Activated CD8-positive, alpha-beta memory T cell treated with anti-CD3 and anti-CD28 coated beads, Interleukin-2, amount 10 ng/mL, durations not matched to agents 7 days and 5 days (primary cell): Measurements from ENCODE around the gene ANKRD37. TPM values are rescaled to one million over a fixed set of nuclear protein-coding genes. Genes with fewer than 3 reads are reported as not detected.

ENCODE experiments used
- ATAC-seq: fragments of 150-1000 bp; cut with Tn5 transposase; one replicate; pipeline ENCODE4 v1.10.0; 2021; ENCODE audit warnings: moderate library complexity
- CTCF ChIA-PET: fragments of 350-600 bp; sonication (Branson Sonifier 250); formaldehyde crosslinking; loops from one replicate; lab custom pipeline; 2021; ENCODE audit warnings: antibody characterized with exemption; lab: Charles Lee
- DNase-seq: peaks from one replicate; pipeline ENCODE4 v3.0.0-alpha.2; 2020
- H3K27ac Mint-ChIP-seq: one replicate; pipeline ENCODE4 v1.8.0; 2021; ENCODE audit warnings: mild to moderate bottlenecking, mixed read lengths
- H3K27me3 Mint-ChIP-seq: one replicate; pipeline ENCODE4 v1.8.0; 2021; ENCODE audit warnings: mixed read lengths
- H3K36me3 Mint-ChIP-seq: one replicate; pipeline ENCODE4 v1.8.0; 2021; ENCODE audit warnings: mild to moderate bottlenecking, mixed read lengths
- H3K4me1 Mint-ChIP-seq: one replicate; pipeline ENCODE4 v1.8.0; 2021; ENCODE audit warnings: mixed read lengths
- H3K4me3 Mint-ChIP-seq: one replicate; pipeline ENCODE4 v1.8.0; 2021; ENCODE audit warnings: mild to moderate bottlenecking, moderate library complexity, mixed read lengths
- H3K9me3 Mint-ChIP-seq: one replicate; pipeline ENCODE4 v1.8.0; 2022; ENCODE audit warnings: low read depth, mixed read lengths
- total RNA-seq, 2 experiments: library from RNA; stranded (reverse); gene quantifications; one replicate each; pipeline ENCODE4 v1.2.3, GENCODE V29; 2021

Gene ANKRD37
- total RNA-seq, 2 experiments from 2014 or later: 11.8 to 12.5 TPM

DNA sequence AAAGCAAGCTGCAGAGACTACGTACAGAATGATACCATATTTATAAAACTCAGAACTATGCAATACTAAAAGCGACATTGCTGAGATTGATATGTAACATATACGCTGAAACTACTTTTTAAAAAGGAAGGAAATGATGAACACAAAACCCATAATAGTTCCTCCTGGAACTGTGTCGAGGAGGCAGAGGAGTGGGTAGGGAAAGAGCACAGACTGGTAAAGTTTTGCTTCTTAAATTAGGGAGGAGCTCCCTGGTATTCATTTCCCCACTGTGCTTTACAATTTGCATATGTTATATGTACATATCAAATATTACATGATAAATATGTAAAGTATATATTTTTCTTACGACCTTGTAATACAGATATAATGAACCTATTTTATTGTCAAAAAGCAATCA lies 15.2 kb downstream of the ANKRD37 start:
- H3K9me3 Mint-ChIP-seq: no peaks in the 10 kb centered on the region
- H3K27me3 Mint-ChIP-seq: no peaks in the 10 kb centered on the region
- DNase-seq (no peak), ATAC-seq (no peak)
- no peaks in the 10 kb centered on the region for H3K4me1 Mint-ChIP-seq
- no peak overlapping the region for H3K4me3 Mint-ChIP-seq
- no peak overlapping the region for H3K27ac Mint-ChIP-seq
- CTCF ChIA-PET: interaction anchor here (1.6 kb wide), 1 partner anchor 9 kb away, joined by 6 read pairs; no protein-coding TSS in a partner anchor
- peaks cover 32% of the 10 kb centered on the region for H3K36me3 Mint-ChIP-seq

DNA sequence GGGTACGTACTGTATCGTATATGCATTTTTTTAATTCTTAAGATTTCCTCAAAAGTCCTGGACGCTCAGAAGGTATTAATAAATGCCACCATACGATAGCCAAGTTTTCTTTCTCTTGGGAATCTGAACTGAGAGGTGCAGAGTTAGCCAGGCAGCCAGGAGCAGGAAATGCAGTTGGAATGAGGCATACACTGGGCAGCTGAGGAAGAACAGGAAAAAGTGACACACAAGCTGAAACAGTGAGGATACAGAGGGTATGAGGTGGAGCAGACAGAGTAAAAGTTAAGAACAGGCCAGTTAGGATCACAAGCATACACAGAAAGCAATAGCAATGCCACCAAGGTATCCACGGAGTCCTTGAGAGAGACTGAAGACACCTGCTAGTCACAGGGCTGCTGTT lies 15.8 kb downstream of the ANKRD37 start:
- no peak for DNase-seq
- CTCF ChIA-PET: interaction anchor here (1.6 kb wide), 1 partner anchor 9 kb away, joined by 6 read pairs; no protein-coding TSS in a partner anchor
- H3K4me1 Mint-ChIP-seq: no peaks in the 10 kb centered on the region
- ATAC-seq: no peak
- H3K27me3 Mint-ChIP-seq: no peaks in the 10 kb centered on the region
- no peaks in the 10 kb centered on the region for H3K9me3 Mint-ChIP-seq
- peaks cover 36% of the 10 kb centered on the region for H3K36me3 Mint-ChIP-seq
- no peak overlapping the region for H3K4me3 Mint-ChIP-seq
- H3K27ac Mint-ChIP-seq: no peak overlapping the region

DNA sequence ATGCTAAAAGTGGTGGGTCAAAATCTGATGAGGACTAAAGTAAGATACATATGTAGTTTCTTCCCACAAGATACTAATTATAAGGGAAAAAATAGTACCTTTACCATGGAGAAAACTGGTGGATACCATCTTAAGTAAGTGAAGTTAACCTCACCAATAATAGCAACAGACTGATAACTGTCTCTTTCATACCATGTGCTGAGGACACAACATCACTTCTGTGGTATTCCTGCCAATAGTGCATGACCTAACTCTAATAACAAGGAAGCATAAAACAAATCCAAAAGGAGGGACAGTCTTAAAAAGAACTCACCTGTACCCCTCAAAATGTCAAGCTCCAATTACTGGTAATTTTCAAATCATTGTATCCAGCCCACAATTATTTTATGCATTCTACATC lies 20.3 kb downstream of the ANKRD37 start:
- Mint-ChIP-seq H3K27ac (no peak overlapping the region), H3K36me3 (peaks cover 31% of the 10 kb centered on the region), H3K4me3 (no peak overlapping the region), H3K9me3 (no peaks in the 10 kb centered on the region), H3K4me1 (peaks cover 3% of the 10 kb centered on the region), H3K27me3 (no peaks in the 10 kb centered on the region)
- DNase-seq (no peak), ATAC-seq (no peak)
- CTCF ChIA-PET: no interaction called here

DNA sequence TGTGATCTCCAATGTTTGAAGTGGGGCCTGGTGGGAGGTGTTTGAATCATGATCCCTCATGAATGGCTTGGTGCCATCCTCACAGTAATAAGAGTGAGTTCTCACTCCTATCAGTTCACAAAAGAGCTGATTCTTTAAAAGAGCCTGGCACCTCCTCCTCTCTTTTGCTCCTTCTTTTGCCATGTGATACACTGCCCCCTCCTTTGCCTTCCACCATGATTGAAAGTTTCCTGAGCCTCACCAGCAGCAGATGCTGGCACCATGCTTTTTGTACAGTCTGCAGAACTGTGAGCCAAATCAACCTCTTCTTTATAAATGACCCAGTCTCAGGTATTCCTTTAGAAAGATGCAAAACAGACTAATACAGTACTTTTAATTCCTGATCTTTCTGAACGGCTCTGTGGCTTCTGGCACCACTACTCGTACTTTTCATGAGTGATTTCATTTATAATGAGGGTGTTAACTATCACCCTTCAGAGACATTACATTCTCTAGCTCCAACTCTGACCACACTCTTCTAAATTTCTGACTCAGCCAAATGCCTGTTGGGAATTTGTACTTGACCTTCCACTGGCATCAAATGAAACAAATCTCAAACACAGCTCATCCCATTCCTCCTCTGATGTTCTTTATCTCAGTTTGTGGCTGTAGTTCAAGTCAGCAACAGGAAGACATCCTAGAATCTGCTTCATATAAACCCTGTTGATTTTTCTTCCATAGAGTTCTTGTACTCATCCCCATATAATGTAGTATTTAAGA lies 24.9 kb downstream of the ANKRD37 start:
- no peak overlapping the region for H3K4me3 Mint-ChIP-seq
- DNase-seq: no peak
- ATAC-seq: no peak
- no peak overlapping the region for H3K27ac Mint-ChIP-seq
- H3K4me1 Mint-ChIP-seq: peaks cover 25% of the 10 kb centered on the region
- H3K27me3 Mint-ChIP-seq: no peaks in the 10 kb centered on the region
- CTCF ChIA-PET: interaction anchor here (2.5 kb wide), 1 partner anchor 24 kb away, joined by 8 read pairs; the partner anchor contains the start of genes ANKRD37 and LRP2BP
- H3K9me3 Mint-ChIP-seq: no peaks in the 10 kb centered on the region
- H3K36me3 Mint-ChIP-seq: peaks cover 24% of the 10 kb centered on the region

DNA sequence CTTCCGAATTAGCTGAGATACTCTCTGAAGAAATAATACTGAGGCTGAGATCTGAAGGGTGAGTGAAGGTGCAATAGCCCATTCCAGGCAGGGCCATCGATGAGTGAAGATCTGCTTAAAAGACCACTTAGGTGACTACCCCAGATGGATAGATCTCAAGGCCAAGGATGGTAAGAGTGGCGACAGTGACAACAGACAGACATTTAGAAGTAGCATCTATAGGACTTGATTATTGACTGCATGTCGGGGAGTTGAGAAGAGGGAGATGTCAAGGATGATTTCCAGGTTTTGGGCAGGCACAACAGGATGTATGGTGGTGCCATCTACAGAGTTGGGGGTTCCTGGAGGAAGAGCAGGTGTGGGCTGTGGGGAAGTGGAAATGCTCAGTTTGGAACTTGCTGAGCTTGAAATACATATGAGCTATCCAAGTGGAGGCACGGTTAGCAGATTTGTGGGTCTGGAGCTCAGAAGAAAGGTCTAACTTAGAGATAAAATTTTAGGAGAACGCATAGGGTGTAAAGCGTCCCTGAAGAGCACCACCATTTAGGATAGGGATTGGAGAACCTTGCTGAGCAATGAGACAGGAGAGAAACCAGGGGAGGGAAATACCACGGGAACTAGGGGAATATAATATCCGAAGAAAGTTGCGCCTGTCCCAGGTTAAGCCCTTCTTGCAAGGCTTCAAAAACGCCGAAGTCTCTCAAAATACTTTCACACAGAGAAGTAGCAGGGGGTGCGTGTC lies 28.4 kb downstream of the ANKRD37 start:
- no peak for ATAC-seq
- Mint-ChIP-seq H3K27ac (peak overlapping the region; percentile 97), H3K27me3 (peaks cover 4% of the 10 kb centered on the region), H3K4me3 (peak overlapping the region; percentile 83), H3K36me3 (peaks cover 13% of the 10 kb centered on the region), H3K4me1 (peaks cover 25% of the 10 kb centered on the region), H3K9me3 (no peaks in the 10 kb centered on the region)
- DNase-seq: no peak
- CTCF ChIA-PET: interaction anchor here (1.0 to 1.7 kb wide), 5 partner anchors 14 to 47 kb away, joined by 3 to 5 read pairs (median 3); partner anchors contain the start of genes ANKRD37 and CCDC110

DNA sequence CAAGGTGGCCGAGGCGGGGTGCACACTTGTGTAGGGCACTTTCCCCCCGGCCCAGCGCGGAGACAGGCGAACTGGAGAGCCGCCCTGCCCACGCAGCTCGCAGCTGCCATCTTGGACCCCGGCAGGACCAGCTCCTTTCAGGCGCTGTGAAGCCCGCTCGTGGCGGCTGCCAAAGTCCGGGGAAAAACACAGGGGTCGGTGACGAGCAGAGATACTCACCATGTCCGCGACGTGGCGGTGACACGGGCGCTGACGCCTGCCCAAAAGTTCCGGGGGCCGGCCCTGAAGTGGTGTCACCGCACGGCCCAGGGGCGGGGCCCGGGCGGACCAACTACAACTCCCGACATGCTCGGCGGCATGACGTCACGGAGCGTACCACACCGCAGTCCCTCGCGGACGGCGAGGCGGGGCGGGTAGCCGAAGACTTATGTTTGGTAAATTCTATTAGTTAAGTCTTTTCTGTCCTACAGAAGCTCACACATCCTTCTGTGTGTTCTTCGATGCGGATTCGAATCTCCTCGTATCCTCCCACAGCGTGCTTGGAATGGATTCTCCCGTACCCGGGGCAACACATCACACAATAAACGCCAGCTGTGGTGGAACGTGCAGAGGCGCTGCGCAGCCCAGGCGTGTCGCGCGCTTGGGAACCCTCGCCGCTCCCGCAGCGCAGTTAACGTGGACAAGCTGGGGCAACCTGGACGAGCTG lies 29.2 kb downstream of the ANKRD37 start, which contains the start of gene UFSP2:
UFSP2 (minus strand) TSS at position 318 of the 706 bp plus-strand sequence; CDS start at position 222, 96 bp downstream.
- peak; percentile 91 for ATAC-seq
- peak within 1 kb of the TSS; percentile 97 for H3K27ac Mint-ChIP-seq
- H3K36me3 Mint-ChIP-seq: peaks cover 13% of the 10 kb centered on the region
- H3K9me3 Mint-ChIP-seq: no peaks in the 10 kb centered on the region
- H3K4me3 Mint-ChIP-seq: peak within 1 kb of the TSS; percentile 83
- peaks cover 25% of the 10 kb centered on the region for H3K4me1 Mint-ChIP-seq
- peaks cover 4% of the 10 kb centered on the region for H3K27me3 Mint-ChIP-seq
- CTCF ChIA-PET: interaction anchor here (1.0 to 1.7 kb wide), 5 partner anchors 15 to 172 kb away, joined by 3 to 7 read pairs (median 3); partner anchors contain the start of genes ANKRD37 and CCDC110
- DNase-seq: peak; percentile 89

DNA sequence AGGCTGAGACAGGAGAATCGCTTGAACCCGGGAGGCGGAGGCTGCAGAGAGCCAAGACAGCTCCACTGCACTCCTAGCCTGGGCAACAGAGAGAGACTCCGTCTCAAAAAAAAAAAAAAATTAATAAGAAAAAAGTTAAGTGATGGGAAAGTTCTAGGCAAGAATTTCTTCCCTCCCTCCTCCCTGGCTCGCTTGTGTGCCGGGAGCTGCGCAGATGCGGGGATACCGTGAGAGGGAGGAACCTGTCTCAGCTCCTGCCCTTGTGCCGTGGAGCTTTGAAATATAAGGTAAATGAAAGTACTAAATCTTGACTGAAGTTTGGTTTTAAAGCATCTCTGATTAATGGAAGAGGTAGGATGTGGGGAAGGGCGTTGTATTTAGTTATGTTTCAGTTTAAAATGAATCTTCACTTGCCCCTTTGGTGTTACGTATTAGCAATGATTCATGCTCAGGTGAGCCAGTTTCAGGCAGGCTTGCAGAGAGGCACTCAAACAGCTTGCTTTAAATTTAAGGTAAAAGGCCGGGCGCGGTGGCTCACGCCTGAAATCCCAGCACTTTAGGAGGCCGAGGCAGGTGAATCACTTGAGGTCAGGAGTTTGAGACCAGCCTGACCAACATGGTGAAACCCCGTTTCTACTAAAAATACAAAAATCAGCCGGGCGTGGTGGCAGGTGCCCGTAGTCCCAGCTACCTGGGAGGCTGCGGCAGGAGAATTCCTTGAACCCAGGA lies 30.5 kb downstream of the ANKRD37 start:
- H3K27ac Mint-ChIP-seq: no peak overlapping the region
- CTCF ChIA-PET: interaction anchor here (1.7 kb wide), 2 partner anchors 45 to 171 kb away, joined by 5 to 7 read pairs; partner anchors contain the start of gene CCDC110
- peaks cover 8% of the 10 kb centered on the region for H3K27me3 Mint-ChIP-seq
- H3K4me1 Mint-ChIP-seq: peaks cover 22% of the 10 kb centered on the region
- H3K4me3 Mint-ChIP-seq: no peak overlapping the region
- H3K9me3 Mint-ChIP-seq: no peaks in the 10 kb centered on the region
- DNase-seq (no peak), ATAC-seq (no peak)
- H3K36me3 Mint-ChIP-seq: peaks cover 3% of the 10 kb centered on the region

DNA sequence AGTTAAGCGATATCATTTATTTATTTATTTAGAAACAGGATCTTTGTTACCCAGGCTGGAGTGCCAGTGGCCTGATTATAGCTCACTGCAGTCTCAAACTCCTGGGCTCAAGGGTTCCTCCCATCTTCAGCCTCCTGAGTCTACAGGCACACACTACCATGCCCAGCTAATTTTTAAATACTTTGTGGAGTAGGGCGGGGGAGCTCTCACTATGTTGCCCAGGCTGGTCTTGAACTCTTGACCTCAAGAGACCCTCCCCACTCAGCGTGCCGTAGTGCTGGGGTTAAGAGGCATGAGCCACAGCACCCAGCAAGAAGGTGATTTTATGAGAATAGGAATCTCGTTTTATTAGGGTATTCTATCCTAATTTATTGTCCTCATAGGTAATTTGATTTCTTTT lies 33.0 kb downstream of the ANKRD37 start:
- Mint-ChIP-seq H3K4me3 (no peak overlapping the region), H3K27me3 (peaks cover 8% of the 10 kb centered on the region), H3K36me3 (no peaks in the 10 kb centered on the region), H3K27ac (no peak overlapping the region), H3K4me1 (peaks cover 12% of the 10 kb centered on the region), H3K9me3 (no peaks in the 10 kb centered on the region)
- CTCF ChIA-PET: no interaction called here
- ATAC-seq (no peak), DNase-seq (no peak)

DNA sequence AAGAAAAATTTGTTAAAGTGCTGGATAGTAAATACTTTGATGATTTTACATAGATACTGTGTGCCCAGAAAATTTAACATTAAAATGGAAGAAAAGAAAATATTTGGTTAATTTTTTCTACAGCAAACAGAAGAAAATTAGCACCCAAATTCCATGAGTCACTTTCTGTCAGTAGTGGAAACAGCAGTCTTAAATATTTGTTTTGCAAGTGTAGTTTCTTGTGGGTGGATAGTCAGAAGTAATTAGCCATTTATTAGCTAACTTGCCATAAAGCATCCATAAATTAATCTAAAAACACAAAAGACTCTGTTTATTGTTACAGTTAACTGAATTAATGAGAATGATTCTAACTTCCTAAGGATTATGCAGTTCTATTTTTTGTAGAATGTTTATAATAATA lies 38.8 kb downstream of the ANKRD37 start:
- CTCF ChIA-PET: no interaction called here
- Mint-ChIP-seq H3K9me3 (no peaks in the 10 kb centered on the region), H3K27me3 (peaks cover 11% of the 10 kb centered on the region), H3K27ac (no peak overlapping the region), H3K36me3 (no peaks in the 10 kb centered on the region), H3K4me1 (no peaks in the 10 kb centered on the region), H3K4me3 (no peak overlapping the region)
- ATAC-seq (no peak), DNase-seq (no peak)

DNA sequence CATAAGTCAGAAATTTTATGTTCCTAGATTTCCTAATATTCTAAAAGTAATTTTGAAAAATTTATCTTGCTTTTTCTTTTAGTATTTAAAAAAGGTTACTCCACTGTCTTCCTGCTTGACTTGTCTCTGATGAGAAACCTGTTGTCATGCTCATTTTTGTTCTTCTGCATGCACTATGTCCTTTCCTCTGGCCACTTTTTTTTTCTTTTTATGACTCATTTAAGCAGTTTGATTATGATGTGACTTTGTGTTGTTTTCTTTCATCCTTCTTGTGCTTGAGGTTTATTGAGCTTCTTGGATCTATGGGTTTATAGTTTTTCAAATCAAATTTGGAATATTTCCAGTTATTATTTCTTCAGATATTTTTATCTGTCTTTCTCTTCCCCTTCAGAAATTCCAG lies 41.2 kb downstream of the ANKRD37 start:
- Mint-ChIP-seq H3K27ac (no peak overlapping the region), H3K4me1 (no peaks in the 10 kb centered on the region), H3K27me3 (peaks cover 10% of the 10 kb centered on the region), H3K36me3 (no peaks in the 10 kb centered on the region), H3K4me3 (no peak overlapping the region), H3K9me3 (no peaks in the 10 kb centered on the region)
- CTCF ChIA-PET: no interaction called here
- ATAC-seq (peak; percentile 36), DNase-seq (no peak)

DNA sequence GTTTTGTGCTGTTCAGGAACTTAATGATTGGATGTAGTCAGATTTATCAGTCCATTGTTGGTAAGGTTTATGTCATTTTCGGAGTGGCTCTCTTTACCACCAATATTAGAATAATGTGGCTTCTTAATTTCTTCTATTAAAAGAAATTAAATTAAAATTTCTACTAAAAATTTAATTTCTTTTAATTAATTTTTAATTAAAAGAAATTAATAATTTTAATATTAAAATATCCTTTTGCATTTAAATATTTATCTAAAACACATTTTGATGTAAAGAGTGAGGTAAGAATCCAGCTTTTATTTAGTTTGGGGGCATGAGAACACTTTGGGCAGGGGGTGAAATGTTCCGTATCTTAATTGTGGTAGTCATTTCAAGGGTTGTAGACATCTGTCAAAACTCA lies 44.8 kb downstream of the ANKRD37 start:
- Mint-ChIP-seq H3K4me1 (no peaks in the 10 kb centered on the region), H3K36me3 (no peaks in the 10 kb centered on the region), H3K27me3 (peaks cover 8% of the 10 kb centered on the region), H3K27ac (no peak overlapping the region), H3K4me3 (no peak overlapping the region), H3K9me3 (no peaks in the 10 kb centered on the region)
- ATAC-seq (no peak), DNase-seq (no peak)
- CTCF ChIA-PET: no interaction called here

DNA sequence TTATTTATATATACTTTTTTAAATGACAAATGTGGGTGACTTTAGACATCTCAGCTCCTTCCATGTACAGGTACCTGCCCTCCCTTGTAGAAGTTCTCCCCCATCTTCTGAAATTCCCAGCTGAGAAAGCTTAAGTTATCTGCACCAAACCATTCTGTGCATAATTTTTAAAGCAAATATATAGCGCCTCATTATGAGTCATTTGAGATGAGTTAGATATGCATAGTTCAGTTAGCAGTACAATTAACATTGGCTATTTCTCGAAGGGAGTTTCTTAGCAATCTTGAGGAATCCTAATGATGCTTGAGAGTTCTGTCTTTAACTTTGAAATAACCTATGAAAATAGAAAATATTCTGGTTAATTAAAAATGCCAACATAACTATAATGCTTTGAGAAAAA lies 48.6 kb downstream of the ANKRD37 start:
- Mint-ChIP-seq H3K4me1 (no peaks in the 10 kb centered on the region), H3K9me3 (no peaks in the 10 kb centered on the region), H3K27ac (no peak overlapping the region), H3K36me3 (no peaks in the 10 kb centered on the region), H3K4me3 (no peak overlapping the region), H3K27me3 (peaks cover 10% of the 10 kb centered on the region)
- DNase-seq (no peak), ATAC-seq (no peak)
- CTCF ChIA-PET: no interaction called here
